Measurements from ENCODE around the gene HTR1E.

DNA sequence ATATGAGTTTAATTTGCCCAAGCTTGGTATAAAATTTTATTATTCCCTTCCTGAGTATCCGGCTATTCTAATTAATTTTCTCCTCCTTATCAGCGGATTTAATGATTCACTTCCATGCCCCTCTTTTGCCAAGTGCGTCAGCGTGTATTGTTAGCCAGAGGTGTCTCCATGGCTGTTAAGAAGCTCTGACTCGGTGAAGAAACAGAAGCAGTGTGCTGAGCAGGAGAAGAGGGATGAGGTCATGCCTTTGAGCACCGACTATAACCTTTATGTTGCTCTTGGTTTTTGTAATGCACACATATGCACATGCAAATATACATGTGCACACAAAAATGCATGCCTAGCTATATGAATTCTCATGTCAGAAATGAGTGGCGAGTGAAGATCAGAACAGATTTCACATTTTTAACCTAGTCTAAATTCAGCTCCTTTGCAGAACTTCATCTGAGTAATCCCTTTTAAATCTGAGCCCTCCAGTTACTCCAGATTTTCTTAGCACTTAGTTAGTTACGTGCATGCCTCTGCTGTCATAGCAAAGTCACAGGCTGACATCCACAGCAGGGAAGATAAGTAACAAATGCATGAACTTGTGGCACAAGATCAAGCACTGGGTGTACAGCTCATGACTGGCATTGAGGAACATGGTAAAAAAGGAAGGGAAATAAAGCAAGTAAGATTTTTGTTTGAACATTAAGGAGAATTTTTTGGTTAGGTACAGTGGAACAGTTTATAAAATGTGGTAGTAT lies 24.3 kb downstream of the HTR1E start:
- TF ChIP-seq EZH2 (IDR thresholded peaks at IDR 0.05): no peak
- TF ChIP-seq, protein P1, sequence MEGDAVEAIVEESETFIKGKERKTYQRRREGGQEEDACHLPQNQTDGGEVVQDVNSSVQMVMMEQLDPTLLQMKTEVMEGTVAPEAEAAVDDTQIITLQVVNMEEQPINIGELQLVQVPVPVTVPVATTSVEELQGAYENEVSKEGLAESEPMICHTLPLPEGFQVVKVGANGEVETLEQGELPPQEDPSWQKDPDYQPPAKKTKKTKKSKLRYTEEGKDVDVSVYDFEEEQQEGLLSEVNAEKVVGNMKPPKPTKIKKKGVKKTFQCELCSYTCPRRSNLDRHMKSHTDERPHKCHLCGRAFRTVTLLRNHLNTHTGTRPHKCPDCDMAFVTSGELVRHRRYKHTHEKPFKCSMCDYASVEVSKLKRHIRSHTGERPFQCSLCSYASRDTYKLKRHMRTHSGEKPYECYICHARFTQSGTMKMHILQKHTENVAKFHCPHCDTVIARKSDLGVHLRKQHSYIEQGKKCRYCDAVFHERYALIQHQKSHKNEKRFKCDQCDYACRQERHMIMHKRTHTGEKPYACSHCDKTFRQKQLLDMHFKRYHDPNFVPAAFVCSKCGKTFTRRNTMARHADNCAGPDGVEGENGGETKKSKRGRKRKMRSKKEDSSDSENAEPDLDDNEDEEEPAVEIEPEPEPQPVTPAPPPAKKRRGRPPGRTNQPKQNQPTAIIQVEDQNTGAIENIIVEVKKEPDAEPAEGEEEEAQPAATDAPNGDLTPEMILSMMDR (IDR thresholded peaks at IDR 0.05): no peak

All from neural progenitor cell (in vitro differentiated cells).